Measurements from ENCODE around the gene SMIM22.

SMIM22 gene, protein sequence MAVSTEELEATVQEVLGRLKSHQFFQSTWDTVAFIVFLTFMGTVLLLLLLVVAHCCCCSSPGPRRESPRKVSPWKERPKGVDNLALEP

DNA sequence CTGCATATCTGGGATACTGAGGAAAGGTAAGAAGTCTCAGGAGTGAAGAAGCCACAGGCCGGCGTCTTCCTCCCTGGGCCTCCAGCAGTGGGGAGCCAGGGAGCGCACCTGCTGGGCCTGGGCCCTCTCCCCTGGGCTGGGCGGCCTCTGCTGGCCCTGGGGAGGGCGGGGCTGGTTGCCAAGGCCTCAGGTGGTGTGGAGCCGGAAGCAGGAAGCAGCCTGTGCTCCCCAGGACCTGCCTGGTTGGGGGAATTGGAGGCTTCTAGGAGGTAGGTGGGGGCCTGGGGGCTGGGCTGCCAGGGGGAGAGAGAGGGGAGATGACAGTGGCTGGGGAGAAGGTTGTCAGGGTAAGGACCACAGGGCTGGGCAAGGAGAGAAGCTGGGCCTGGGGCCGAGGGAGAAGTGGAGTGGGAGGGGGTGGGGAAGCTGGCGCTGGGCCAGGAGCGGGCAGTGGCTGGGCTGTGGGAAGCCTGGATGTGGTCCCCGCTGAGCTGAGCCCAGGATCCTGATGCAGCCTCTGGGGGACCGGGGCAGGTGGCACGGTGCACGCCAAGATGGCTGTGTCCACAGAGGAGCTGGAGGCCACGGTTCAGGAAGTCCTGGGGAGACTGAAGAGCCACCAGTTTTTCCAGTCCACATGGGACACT is at the start of gene SMIM22:
Gene SMIM22, plus strand, starts transcription at position 189 of the 647 bp plus-strand sequence. Its CDS starts 366 bp downstream, at position 555.
- in situ Hi-C loops (cut with MboI; ENCODE audit: low pct_unique_long_range_greater_than_20kb, low sequenced_read_pairs, unreplicated experiment) = no loop called here
- TF ChIP-seq, protein P1, sequence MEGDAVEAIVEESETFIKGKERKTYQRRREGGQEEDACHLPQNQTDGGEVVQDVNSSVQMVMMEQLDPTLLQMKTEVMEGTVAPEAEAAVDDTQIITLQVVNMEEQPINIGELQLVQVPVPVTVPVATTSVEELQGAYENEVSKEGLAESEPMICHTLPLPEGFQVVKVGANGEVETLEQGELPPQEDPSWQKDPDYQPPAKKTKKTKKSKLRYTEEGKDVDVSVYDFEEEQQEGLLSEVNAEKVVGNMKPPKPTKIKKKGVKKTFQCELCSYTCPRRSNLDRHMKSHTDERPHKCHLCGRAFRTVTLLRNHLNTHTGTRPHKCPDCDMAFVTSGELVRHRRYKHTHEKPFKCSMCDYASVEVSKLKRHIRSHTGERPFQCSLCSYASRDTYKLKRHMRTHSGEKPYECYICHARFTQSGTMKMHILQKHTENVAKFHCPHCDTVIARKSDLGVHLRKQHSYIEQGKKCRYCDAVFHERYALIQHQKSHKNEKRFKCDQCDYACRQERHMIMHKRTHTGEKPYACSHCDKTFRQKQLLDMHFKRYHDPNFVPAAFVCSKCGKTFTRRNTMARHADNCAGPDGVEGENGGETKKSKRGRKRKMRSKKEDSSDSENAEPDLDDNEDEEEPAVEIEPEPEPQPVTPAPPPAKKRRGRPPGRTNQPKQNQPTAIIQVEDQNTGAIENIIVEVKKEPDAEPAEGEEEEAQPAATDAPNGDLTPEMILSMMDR (IDR thresholded peaks at IDR 0.05; ENCODE audit: extremely low read depth, insufficient read depth, missing control alignments) = no peak
- no peak for DNase-seq (ENCODE audit: low spot score)

DNA sequence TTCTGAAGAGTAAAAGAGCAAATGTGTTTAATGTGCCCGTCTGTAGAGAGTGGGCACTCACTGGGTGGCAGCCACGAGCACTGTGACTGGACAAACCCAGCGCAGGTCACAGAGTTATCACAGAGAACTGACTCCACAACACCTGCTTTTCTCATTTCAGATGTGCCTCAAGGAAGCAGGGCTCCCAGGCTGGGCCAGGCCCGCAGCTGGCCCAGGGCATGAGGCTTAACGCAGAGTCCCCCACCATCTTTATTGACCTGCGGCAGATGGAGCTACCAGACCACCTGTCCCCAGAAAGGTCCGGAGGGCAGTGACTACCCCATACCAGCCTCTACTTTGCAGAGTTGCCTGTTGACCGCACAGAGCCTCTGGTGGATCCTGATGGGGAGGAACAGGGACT is 49.0 kb upstream of the SMIM22 start:
- DNase-seq (ENCODE audit: low spot score) = no peak
- TF ChIP-seq, protein P1 (IDR thresholded peaks at IDR 0.05; ENCODE audit: extremely low read depth, insufficient read depth, missing control alignments) = no peak
- in situ Hi-C loops (cut with MboI; ENCODE audit: low pct_unique_long_range_greater_than_20kb, low sequenced_read_pairs, unreplicated experiment) = loop anchor here (25.0 kb wide), 1 partner anchor 316 kb away; the partner anchor contains the start of genes ALG1 and C16orf89

DNA sequence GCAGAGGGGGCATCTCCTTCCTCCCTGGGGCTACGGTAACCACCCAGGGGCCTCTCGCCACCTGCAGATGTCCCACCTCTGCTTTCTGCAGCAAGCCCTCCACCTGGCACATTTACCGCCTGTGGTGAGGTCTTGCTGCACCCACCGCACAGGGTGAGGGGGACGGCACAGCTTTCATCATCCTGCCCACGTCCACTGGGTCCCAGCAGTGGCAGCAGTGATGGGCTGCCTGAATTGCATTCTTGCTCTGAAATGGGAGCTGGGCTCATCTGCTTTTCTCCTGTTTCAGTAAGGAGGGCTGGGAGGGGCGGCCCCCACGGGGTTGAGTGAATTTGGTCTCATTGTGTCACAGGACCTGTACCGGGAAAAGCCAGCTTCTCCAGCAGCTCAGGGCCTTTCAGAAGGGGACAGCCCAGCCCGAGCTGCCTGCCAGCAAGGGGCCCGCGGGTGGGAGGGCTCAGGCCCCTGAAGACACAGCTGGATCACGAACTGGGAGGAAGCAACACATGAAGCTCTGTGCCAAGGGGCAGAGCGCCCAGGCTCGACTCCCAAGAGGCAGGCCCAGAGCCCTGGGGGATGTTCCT is 48.1 kb upstream of the SMIM22 start:
- TF ChIP-seq, protein P1 (IDR thresholded peaks at IDR 0.05; ENCODE audit: extremely low read depth, insufficient read depth, missing control alignments) = no peak
- no peak for DNase-seq (ENCODE audit: low spot score)
- in situ Hi-C loops (cut with MboI; ENCODE audit: low pct_unique_long_range_greater_than_20kb, low sequenced_read_pairs, unreplicated experiment) = loop anchor here (25.0 kb wide), 1 partner anchor 315 kb away; the partner anchor contains the start of genes ALG1 and C16orf89

DNA sequence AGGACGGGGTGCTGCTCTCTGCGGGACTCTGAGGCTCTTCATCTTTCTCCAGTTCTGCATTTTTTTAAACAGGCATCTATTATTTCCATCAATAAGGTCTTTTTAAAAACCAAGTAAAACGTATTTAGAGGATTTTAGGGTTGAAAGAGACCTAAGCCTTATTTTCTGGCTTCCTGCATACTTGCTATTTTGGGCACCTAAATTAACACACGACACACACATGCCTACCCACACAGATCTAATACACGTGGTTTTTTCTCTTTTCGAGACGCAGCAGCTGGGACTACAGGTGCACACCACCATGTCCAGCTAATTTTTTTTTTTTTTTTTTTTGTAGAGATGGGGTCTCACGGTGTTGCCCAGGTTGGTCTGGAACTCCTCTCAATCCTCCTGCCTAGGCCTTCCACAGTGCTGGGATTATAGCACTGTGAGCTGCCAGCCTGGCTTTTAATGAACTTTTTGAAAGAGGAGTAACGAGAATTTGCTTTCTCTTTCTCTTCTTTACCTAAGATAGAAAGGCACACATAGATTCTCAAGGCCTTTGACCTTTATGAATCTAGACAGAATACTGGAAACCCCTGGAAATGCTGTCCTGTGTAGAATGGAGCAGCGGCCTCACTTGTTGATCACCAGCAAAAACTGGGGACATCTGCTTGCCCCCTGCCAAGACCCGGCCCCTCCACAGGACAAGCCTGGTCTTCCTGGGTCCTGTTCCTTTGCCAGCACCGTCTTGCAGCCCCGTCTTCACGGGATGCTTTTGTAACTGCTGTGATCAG is 47.1 kb upstream of the SMIM22 start:
- DNase-seq (ENCODE audit: low spot score) = no peak
- in situ Hi-C loops (cut with MboI; ENCODE audit: low pct_unique_long_range_greater_than_20kb, low sequenced_read_pairs, unreplicated experiment) = loop anchor here (25.0 kb wide), 1 partner anchor 314 kb away; the partner anchor contains the start of genes ALG1 and C16orf89
- TF ChIP-seq, protein P1 (IDR thresholded peaks at IDR 0.05; ENCODE audit: extremely low read depth, insufficient read depth, missing control alignments) = no peak

DNA sequence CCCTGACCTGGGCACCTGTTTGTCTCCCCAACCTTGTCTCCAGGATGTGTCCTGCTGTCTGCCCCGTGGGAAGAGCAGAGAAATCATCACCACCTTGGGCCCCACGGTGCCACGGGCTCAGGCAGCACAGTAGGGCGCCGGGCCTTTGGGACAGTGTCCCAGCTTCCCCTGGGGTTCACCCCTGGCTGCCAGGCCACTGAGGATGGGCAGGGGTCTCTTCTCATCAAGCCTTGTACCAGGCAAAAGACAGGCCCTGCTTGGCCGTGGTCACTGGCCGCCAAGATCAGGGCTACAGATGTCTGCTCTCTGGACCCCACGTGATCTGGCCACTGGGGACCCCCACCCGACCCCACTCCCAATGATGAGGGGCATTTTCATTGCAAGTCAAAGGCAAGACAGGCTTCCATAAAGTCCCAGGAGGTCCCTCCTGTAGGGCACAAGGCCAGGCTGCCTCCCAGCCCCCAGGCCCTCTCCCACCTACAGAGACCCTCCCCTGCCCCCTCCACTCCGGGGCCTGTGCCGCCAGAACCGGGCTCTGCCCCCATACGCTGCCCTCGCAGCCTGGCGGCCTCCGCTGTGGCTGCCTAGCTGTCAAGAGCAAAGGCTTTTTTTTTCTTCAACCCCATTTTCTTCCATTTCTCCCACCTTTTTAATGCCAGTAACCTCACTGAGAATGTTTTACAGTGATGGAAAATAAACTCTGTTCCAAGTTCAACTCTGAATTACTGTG is 46.3 kb upstream of the SMIM22 start:
- in situ Hi-C loops (cut with MboI; ENCODE audit: low pct_unique_long_range_greater_than_20kb, low sequenced_read_pairs, unreplicated experiment) = loop anchor here (25.0 kb wide), 1 partner anchor 313 kb away; the partner anchor contains the start of genes ALG1 and C16orf89
- no peak for DNase-seq (ENCODE audit: low spot score)
- TF ChIP-seq, protein P1 (IDR thresholded peaks at IDR 0.05; ENCODE audit: extremely low read depth, insufficient read depth, missing control alignments) = no peak

Measured in GM13977 (cell line).